SJCRH30 (cell line): ENCODE measurements around the gene VIPR2. TPM values are rescaled to one million over a fixed set of nuclear protein-coding genes. Genes with fewer than 3 reads are reported as not detected.
A peak's percentile ranks its signal among the peaks of the same experiment; 100 is the strongest.

Source experiments
- DNase-seq, 2 experiments: peaks; one replicate each; pipeline ENCODE4 v3.0.0-alpha.2; 2015 to 2020
- H3K27ac ChIP-seq: fragments of 250-450 bp; sonication (Bioruptor Pico); 2 replicates; pipeline ENCODE4 v1.5.1; 2020; ENCODE audit warnings: mild to moderate bottlenecking, moderate library complexity
- H3K27me3 ChIP-seq: fragments of 250-450 bp; sonication (Bioruptor Pico); 2 replicates; pipeline ENCODE4 v1.5.1; 2020; ENCODE audit warnings: mild to moderate bottlenecking, moderate library complexity
- H3K36me3 ChIP-seq: fragments of 250-450 bp; sonication (Bioruptor Pico); 2 replicates; pipeline ENCODE4 v1.5.1; 2020; ENCODE audit warnings: mild to moderate bottlenecking, moderate library complexity
- H3K4me1 ChIP-seq: fragments of 250-450 bp; sonication (Bioruptor Pico); 2 replicates; pipeline ENCODE4 v1.5.1; 2020; ENCODE audit warnings: mild to moderate bottlenecking, moderate library complexity
- H3K4me3 ChIP-seq: fragments of 250-450 bp; sonication (Bioruptor Pico); 2 replicates; pipeline ENCODE4 v1.5.1; 2020; ENCODE audit warnings: mild to moderate bottlenecking, moderate library complexity
- H3K9me3 ChIP-seq: fragments of 250-450 bp; sonication (Bioruptor Pico); replicated peaks from 2 replicates; pipeline ENCODE4 v1.5.1; 2020; ENCODE audit warnings: mild to moderate bottlenecking, moderate library complexity
- total RNA-seq: library from RNA; depleted of rRNA; stranded (reverse); fragments of >200 nt; shearing (Covaris generic); gene quantifications from 2 replicates; pipeline ENCODE4 v1.2.3, GENCODE V29; 2014

VIPR2 gene
- total RNA-seq, 1 experiment from 2014 or later, result 10.2 TPM

DNA sequence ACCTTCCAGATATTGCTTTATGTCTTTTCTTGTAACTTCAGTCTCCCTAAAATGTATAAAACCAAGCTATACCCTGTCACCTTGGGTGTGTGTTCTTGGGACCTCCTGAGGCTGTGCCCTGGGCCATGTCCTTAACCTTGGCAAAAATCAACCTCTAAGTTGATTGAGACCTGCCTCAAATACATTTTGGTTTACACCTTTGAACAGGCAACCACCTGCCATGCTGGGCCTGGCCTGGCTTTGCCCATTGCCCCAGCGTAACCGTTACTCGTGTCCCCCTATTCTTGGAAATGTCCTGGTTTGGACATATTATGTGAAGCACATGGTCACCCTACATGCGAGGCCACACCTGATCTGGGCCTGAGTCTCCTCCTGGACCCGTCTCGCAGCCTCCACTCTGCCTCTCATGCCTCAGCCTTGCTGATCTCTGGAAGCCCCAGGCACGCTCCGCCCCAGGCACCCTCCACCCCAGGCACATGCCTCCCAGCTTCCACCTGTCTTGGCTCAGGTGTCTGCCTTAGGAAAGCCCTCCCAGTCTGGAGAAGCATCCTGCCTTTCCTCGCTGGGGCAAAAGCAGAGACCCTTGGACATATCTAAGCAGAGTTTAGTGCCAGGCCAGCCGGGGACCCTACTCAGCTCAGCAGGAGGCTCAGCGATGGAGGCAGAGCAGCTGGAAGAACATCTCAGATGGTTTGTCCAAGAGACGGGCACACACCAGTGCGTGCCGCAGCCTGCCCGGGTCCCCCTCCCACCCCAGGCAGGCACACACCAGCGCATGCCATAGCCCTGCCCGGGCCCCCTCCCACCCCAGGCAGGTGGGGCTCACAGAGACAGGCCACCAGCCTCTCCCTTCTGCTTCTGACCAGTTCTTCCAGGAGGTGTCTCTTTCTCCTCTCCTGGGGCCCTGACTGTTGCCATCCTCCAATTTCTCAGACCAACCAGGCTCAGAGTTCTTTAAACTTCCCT is 4.0 kb upstream of the VIPR2 start:
- Histone ChIP-seq H3K27ac (no peak overlapping the region), H3K27me3 (no peaks in the 10 kb centered on the region), H3K4me1 (no peaks in the 10 kb centered on the region), H3K4me3 (no peak overlapping the region), H3K9me3 (no peaks in the 10 kb centered on the region), H3K36me3 (no peaks in the 10 kb centered on the region)
- DNase-seq, result no peak

DNA sequence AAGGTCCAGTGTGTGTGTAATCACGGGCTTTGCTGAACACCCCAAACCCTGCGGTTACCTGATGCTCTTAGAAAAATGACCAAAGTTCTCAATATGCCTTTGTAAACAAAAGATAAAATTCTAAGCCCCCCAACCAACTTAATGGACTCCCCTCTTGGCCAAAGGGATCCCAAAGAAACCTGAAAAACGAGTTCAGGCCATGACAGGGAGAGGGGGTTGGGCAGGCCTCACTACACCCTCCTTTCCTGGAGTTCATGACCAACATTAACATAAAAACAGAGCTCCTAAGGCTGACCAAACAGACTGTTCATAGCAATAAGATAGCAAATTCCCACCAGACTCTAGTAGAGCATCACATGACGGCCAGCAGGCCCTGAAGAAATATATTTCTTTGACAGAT is 3.0 kb upstream of the VIPR2 start:
- no peaks in the 10 kb centered on the region for H3K36me3 ChIP-seq
- H3K9me3 ChIP-seq, result no peaks in the 10 kb centered on the region
- H3K27me3 ChIP-seq, result no peaks in the 10 kb centered on the region
- DNase-seq, result no peak
- no peak overlapping the region for H3K27ac ChIP-seq
- no peaks in the 10 kb centered on the region; the same call in 1 of the 2 replicates for H3K4me1 ChIP-seq
- H3K4me3 ChIP-seq, result no peak overlapping the region

DNA sequence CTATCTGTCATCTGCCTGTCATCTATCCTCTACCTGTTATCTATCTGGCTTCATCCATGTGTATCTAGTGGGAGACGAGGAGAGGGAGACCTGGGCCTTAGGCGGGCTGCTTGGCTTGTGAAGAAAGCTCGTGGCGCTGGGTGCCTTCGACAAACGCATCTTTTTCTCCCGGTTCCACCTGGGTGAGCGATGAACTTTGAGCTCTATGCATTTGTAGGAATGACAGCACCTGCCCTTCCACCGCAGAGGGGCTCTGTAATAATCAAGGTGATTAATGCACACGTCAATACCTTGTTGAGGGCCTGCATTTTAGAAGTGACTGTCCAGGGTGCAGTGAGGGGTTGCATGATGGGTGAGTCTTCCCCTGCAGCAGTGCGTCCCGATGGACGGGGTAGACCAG is 2.6 kb upstream of the VIPR2 start:
- Histone ChIP-seq H3K4me1 (no peaks in the 10 kb centered on the region; the same call in 1 of the 2 replicates), H3K27ac (no peak overlapping the region), H3K27me3 (no peaks in the 10 kb centered on the region), H3K9me3 (no peaks in the 10 kb centered on the region), H3K4me3 (no peak overlapping the region), H3K36me3 (no peaks in the 10 kb centered on the region)
- no peak for DNase-seq

DNA sequence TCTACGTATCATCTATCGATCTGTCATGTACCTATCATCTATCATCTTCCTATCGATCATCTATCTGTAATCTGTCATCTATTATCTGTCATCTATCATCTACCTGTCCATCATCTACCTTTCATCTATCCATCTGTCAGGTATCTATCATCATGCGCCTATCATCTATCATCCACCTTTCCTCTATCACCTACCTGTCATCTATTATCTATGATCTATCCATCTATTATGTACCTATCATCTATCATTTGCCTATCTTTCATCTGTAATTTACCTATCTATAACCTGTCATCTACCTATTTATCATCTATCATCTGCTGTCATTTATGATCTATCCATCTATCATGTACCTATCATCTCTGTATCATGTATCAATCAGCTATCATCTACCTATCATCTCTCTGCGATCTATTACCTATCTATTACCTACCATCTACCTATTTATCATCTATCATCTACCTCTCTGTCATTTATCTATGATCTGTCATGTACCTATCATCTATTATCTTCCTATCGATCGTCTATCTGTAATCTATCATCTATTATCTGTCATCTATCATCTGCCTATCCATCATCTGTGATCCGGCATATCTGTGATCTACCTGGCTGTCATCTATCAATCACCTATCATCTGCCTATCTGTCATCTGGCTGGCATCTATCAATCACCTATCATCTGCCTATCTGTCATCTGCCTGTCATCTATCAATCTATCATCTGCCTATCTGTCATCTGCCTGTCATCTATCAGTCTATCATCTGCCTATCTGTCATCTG is 1.6 kb upstream of the VIPR2 start:
- no peaks in the 10 kb centered on the region for H3K9me3 ChIP-seq
- no peaks in the 10 kb centered on the region for H3K36me3 ChIP-seq
- H3K27me3 ChIP-seq, result no peaks in the 10 kb centered on the region
- no peaks in the 10 kb centered on the region; the same call in 1 of the 2 replicates for H3K4me1 ChIP-seq
- no peak for DNase-seq
- no peak overlapping the region for H3K27ac ChIP-seq
- H3K4me3 ChIP-seq, result no peak overlapping the region

DNA sequence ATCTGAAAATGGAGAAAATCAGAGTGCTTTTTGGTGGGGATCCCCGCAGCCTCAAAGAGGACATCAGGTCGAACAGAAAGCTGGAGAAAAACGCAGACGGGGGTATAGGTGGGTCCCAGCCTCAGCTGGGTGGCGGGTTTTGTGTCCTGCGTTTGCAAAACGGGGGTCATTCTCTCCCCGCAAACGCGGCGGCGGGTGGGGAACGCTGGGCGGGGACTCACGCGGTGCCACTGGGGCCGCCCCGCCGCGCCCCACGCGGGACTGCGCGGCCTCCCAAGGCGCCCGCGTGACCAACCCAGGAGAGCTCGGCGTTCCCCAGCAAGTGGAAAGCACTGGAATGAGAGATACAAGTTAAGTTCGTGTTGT is 806 bp upstream of the VIPR2 start:
- Histone ChIP-seq H3K27ac (no peak overlapping the region), H3K4me3 (no peak overlapping the region), H3K27me3 (no peaks in the 10 kb centered on the region), H3K36me3 (no peaks in the 10 kb centered on the region), H3K9me3 (no peaks in the 10 kb centered on the region), H3K4me1 (no peaks in the 10 kb centered on the region; the same call in 1 of the 2 replicates)
- DNase-seq, result no peak

DNA sequence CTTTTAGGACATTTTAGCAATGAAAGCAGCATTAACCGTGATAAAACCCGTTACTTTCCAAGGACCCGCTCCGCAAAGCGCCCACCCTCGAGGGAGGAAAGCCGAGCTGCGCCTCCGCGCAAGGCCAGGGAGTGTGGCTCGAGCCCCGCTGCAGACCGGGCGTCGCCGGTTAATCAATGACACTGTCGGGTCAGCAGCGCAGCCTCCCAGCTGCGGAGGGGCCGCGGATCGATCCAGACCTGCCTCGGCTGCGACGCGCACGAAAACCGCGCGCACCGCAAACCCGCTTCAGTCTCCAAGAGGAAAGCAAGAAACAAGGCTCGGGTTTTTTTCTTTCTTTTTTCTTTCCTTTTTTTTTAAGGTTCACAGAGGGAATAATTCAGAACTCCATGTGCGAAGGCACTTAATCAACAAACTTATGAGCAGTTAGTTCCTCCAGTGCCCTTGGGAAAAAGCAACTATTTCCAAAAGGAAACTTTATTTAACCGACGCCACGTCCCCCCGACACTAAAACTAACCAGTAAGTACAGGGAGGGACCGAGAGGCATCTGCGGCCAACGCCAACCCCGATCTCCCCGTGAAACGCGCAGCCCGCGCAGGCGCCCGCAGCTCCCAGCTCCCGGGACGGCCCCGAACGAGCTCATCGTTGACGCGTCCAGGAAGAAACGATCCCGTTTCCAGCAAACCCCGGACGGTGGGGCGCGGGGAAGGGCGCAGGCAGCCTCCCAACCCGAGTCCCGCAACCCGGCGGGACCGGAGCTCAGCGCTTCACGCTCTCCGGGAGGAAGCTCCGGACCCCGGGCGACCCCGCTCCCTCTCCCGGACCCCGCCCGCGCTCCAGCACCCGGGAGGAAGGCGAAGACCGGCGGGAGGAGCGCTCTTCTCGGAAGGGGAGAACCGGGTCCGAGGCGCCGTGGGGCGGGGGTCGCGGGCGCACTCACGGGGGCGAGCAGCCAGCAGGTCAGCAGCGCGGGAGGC is 598 bp downstream of the VIPR2 start:
- Histone ChIP-seq H3K4me3 (peak overlapping the region; percentile 78), H3K36me3 (no peaks in the 10 kb centered on the region), H3K4me1 (no peaks in the 10 kb centered on the region; the same call in 1 of the 2 replicates), H3K9me3 (no peaks in the 10 kb centered on the region), H3K27ac (peak overlapping the region; percentile 52), H3K27me3 (no peaks in the 10 kb centered on the region)
- DNase-seq, result peak; percentile 47 to 56

DNA sequence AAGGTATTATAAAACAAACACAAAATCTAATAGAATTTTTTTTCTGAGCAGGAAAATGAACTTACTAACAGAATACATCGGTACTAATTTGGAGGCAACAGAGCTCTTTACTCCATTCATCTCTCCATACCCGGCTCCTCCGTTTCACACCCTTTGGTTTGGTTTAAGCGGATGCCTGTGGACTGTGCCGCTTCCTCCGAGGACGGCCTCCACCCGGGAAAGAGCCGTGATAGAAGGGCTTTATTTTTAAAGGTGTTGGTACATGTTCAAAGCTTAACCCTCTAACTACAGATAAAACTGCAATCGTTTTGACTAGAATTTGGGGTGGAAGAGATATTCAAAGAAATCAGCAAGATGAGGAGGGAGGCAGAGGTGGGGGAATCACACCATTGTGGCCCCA is 1.9 kb downstream of the VIPR2 start:
- DNase-seq, result peak in 1 of 2 experiments; percentile 11
- H3K9me3 ChIP-seq, result no peaks in the 10 kb centered on the region
- H3K4me1 ChIP-seq, result no peaks in the 10 kb centered on the region; the same call in 1 of the 2 replicates
- peak overlapping the region; percentile 78 for H3K4me3 ChIP-seq
- no peaks in the 10 kb centered on the region for H3K36me3 ChIP-seq
- H3K27ac ChIP-seq, result no peak overlapping the region
- H3K27me3 ChIP-seq, result no peaks in the 10 kb centered on the region

DNA sequence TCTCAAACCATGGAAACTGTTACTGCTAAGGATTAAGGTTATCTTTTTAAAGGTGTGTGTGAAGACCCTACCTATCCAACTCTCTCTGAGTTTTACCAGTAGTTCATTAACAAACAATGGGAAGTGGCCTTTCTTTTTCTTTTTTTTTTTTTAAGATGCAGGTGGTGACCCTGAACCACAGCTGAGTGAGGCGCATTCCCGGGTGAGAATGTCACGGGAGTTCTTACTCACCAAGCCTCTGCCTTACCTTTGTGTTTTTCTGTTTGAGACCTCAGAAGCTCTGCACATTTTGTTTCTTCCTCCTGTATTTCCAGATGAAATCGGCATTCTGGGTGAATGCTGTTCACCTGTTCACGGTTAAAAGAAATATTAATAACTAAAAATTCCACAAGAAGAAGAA is 2.5 kb downstream of the VIPR2 start:
- Histone ChIP-seq H3K27me3 (no peaks in the 10 kb centered on the region), H3K27ac (no peak overlapping the region), H3K9me3 (no peaks in the 10 kb centered on the region), H3K4me3 (no peak overlapping the region), H3K4me1 (no peaks in the 10 kb centered on the region; the same call in 1 of the 2 replicates), H3K36me3 (no peaks in the 10 kb centered on the region)
- DNase-seq, result no peak

DNA sequence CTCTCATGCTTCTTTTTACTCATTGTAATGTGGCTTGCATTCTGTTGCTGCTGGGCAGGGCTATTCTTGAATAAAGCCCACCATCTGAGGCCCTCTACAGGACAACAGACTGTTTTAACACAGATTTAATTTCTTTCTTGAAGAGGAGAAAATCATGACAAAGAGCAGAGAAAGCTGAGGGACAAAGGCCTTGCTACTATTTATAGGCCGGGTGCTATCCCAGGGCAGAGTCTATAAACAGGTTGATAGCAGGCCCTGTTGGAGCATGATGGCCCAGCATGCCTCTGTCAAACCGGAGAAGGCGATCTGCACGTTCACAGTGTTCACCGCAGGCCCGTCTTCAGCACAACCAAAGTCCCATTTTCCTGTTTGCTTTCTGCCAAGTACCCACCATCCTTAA is 3.0 kb downstream of the VIPR2 start:
- no peaks in the 10 kb centered on the region for H3K36me3 ChIP-seq
- DNase-seq, result peak in 1 of 2 experiments; percentile 9
- no peaks in the 10 kb centered on the region for H3K9me3 ChIP-seq
- H3K4me1 ChIP-seq, result no peaks in the 10 kb centered on the region; the same call in 1 of the 2 replicates
- H3K27ac ChIP-seq, result no peak overlapping the region
- H3K4me3 ChIP-seq, result no peak overlapping the region
- H3K27me3 ChIP-seq, result no peaks in the 10 kb centered on the region

DNA sequence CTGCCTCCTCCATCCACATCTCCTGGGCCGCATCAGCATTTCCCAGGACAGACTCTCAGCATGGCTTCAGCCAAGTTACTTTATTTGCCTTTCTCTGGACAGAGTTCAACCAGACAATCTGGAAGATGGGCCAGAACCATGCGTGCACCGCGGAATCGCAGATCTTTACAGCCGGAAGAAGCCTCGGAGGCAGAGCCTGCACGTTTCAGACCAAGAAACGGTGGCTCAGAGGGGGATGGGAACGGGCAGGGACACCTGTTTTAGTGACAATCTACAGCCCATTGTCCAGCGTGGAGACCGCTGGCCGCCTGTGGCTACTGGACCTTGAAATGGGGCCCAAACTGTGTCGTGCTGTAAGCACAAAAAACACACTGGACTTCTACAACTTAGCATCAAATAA is 3.5 kb downstream of the VIPR2 start:
- no peaks in the 10 kb centered on the region for H3K27me3 ChIP-seq
- no peak overlapping the region for H3K4me3 ChIP-seq
- no peaks in the 10 kb centered on the region for H3K9me3 ChIP-seq
- H3K36me3 ChIP-seq, result no peaks in the 10 kb centered on the region
- no peaks in the 10 kb centered on the region; the same call in 1 of the 2 replicates for H3K4me1 ChIP-seq
- no peak for DNase-seq
- H3K27ac ChIP-seq, result no peak overlapping the region

DNA sequence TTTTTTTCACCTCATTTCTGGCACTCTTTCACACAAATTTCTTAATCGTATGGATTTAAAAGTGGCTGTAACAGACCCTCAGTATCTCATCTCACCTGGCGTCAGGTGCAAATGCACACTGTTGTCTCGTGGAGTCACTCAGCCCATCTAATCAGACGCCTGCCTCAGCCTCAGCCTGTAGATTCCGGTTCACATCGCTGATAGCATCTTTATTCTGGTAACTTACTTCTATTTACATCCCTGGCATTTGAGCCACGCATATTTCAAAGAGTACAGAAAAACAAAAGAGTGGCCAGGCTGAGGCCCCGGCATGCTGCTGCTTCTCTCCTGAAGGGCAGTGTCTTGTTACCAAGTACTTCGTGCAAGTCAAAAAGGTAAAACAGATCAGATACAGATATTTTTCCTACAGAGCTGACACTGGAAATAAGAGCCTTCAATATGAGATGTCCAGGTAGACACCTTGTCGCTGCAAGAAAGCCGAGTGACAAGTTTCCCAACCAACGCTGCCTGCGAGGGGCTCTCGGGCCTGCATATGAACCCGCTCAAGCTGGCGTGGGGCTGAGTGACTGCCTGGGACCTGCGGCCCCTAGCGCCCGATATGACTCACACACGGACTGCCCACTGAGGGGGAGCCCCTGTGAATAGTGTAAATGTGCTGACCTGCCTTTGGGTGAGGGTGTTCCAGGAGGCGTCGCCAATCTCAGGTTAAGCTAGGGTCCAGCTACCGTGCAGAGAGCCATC is 4.3 kb downstream of the VIPR2 start:
- DNase-seq, result no peak
- no peak overlapping the region for H3K4me3 ChIP-seq
- no peaks in the 10 kb centered on the region for H3K27me3 ChIP-seq
- no peaks in the 10 kb centered on the region for H3K9me3 ChIP-seq
- H3K27ac ChIP-seq, result no peak overlapping the region
- no peaks in the 10 kb centered on the region; the same call in 1 of the 2 replicates for H3K4me1 ChIP-seq
- no peaks in the 10 kb centered on the region for H3K36me3 ChIP-seq

DNA sequence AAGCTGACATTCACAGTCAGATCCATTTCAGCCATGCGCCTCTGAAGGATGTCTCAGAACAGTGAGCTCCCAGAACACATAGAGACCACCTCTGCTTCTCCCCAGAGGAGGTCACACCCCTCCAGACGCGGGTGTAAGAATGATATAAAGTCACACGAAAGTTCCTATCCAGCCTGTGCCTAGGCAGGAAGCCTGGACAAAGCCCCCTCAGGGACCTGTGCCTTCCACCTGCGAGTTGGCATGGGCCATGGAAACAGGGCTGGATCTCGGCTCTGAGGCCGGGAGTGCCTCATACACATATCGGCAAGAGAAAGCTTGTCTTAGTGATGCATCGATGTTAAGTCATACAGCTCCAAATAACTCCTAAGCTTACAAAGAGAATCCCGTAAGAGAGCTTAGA is 5.0 kb downstream of the VIPR2 start:
- Histone ChIP-seq H3K27ac (no peak overlapping the region), H3K27me3 (no peaks in the 10 kb centered on the region), H3K4me1 (no peaks in the 10 kb centered on the region; the same call in 1 of the 2 replicates), H3K36me3 (no peaks in the 10 kb centered on the region), H3K4me3 (no peak overlapping the region), H3K9me3 (no peaks in the 10 kb centered on the region)
- DNase-seq, result no peak

DNA sequence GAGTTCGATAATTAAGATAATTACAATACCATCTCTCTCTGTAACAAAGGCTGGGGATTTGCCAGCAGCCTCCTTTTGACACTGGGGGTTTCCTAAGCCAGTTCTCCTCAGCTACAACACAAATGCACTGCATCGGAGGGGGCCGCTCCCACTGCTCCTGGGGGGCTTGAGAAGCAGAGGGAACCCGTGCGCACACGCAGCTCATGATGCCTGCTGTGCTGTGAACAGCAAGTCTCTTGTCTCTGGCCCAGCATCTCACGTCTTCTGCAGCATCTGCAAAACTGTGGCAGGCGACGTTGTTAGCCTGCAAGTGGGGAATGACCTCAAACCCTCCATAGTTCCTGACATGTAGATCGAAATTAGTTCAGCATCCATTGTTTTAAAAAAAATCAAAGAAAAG is 5.5 kb downstream of the VIPR2 start:
- Histone ChIP-seq H3K4me3 (no peak overlapping the region), H3K9me3 (no peaks in the 10 kb centered on the region), H3K27ac (no peak overlapping the region), H3K4me1 (no peaks in the 10 kb centered on the region; the same call in 1 of the 2 replicates), H3K36me3 (no peaks in the 10 kb centered on the region), H3K27me3 (no peaks in the 10 kb centered on the region)
- DNase-seq, result no peak

DNA sequence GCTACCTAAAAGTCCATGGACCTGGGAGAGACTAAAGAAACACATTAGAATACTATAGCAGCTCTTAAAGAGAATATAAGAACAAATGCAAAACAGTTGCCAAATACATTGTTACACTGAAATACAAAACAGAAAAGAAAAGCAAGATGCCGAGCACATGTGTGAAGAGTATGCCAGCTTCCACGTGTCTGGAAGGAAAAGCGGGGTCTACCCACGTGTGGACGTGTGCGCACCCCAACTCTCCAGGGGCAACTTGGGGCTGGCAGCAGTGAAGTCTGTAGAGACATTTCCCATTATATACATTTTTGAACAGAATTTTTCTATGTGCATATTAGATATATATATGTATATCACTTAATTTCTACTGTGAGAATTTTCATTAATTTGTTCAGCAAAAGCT is 6.2 kb downstream of the VIPR2 start:
- DNase-seq, result no peak
- H3K27me3 ChIP-seq, result no peaks in the 10 kb centered on the region
- H3K36me3 ChIP-seq, result no peaks in the 10 kb centered on the region
- H3K9me3 ChIP-seq, result no peaks in the 10 kb centered on the region
- H3K4me1 ChIP-seq, result no peaks in the 10 kb centered on the region; the same call in 1 of the 2 replicates
- H3K4me3 ChIP-seq, result no peak overlapping the region
- H3K27ac ChIP-seq, result no peak overlapping the region
